Measurements from ENCODE around the gene B4GALT4.

- TF ChIP-seq CTCF (conservative IDR thresholded peaks at IDR 0.05; ENCODE audit: low read length), result no peak
- no peak for TF ChIP-seq EZH2phosphoT487 (IDR thresholded peaks at IDR 0.05; ENCODE audit: borderline replicate concordance)
Observed at GRCh38 chr3:119230071-119230470, 10.6 kb downstream of the B4GALT4 start.
